Fibroblast of skin of left quadriceps (primary cell): ENCODE measurements around the gene ADAMTS2.

Experiments
- DNase-seq, 2 experiments: peaks; one replicate each; pipeline ENCODE4 v3.0.0-alpha.2; 2013; ENCODE audit warnings: low read depth in 2 of 2

ADAMTS2 gene

GRCh38 chr5:179311091-179311470 lies 34.2 kb downstream of the ADAMTS2 start:
- no peak for DNase-seq

- DNase-seq: no peak
These were observed 34.7 kb downstream of the ADAMTS2 start for GRCh38 chr5:179310439-179311090.

- no peak for DNase-seq
These were observed 35.4 kb downstream of the ADAMTS2 start for GRCh38 chr5:179309751-179310320.

- DNase-seq: no peak
These were observed 35.9 kb downstream of the ADAMTS2 start for GRCh38 chr5:179309383-179309670.

GRCh38 chr5:179308563-179309382 lies 36.5 kb downstream of the ADAMTS2 start:
- no peak for DNase-seq

GRCh38 chr5:179307931-179308471 lies 37.3 kb downstream of the ADAMTS2 start:
- no peak for DNase-seq

- DNase-seq: no peak
These were observed 38.1 kb downstream of the ADAMTS2 start for GRCh38 chr5:179307013-179307800.

GRCh38 chr5:179306191-179307012 lies 38.9 kb downstream of the ADAMTS2 start:
- no peak for DNase-seq

- no peak for DNase-seq
These were observed 40.4 kb downstream of the ADAMTS2 start for GRCh38 chr5:179304871-179305270.

- peak; percentile 46 to 60 for DNase-seq
These were observed 40.8 kb downstream of the ADAMTS2 start for GRCh38 chr5:179304466-179304865.

- no peak for DNase-seq
These were observed 41.6 kb downstream of the ADAMTS2 start for GRCh38 chr5:179303451-179304200.

GRCh38 chr5:179302499-179303185 lies 42.6 kb downstream of the ADAMTS2 start:
- no peak for DNase-seq

- DNase-seq: no peak
These were observed 43.5 kb downstream of the ADAMTS2 start for GRCh38 chr5:179301796-179302195.

- no peak for DNase-seq
These were observed 43.9 kb downstream of the ADAMTS2 start for GRCh38 chr5:179301376-179301775.

- no peak for DNase-seq
These were observed 44.6 kb downstream of the ADAMTS2 start for GRCh38 chr5:179300581-179301180.

GRCh38 chr5:179298181-179298993 lies 46.9 kb downstream of the ADAMTS2 start:
- no peak for DNase-seq

GRCh38 chr5:179297486-179298180 lies 47.6 kb downstream of the ADAMTS2 start:
- no peak for DNase-seq

GRCh38 chr5:179297026-179297425 lies 48.2 kb downstream of the ADAMTS2 start:
- no peak for DNase-seq
